Fibroblast of the aortic adventitia (primary cell): ENCODE measurements around the gene NREP. TPM values are rescaled to one million over a fixed set of nuclear protein-coding genes. Genes with fewer than 3 reads are reported as not detected.
A peak's percentile ranks its signal among the peaks of the same experiment; 100 is the strongest.
"Not testable (repeated sequence)": the region's sequence is repeated elsewhere in the genome, so short reads cannot be mapped to it uniquely, and the experiment has no call there.

ENCODE experiments used
- DNase-seq: peaks from one replicate; pipeline ENCODE4 v3.0.0-alpha.2; 2010; ENCODE audit warnings: low read depth
- H3K4me3 ChIP-seq: 2 replicates; pipeline ENCODE4 v1.5.1; 2011; ENCODE audit warnings: low read depth, mild to moderate bottlenecking, control low read depth, low read length, moderate library complexity
- total RNA-seq: library from RNA; depleted of rRNA; stranded (reverse); fragments of >200 nt; gene quantifications from 2 replicates; pipeline ENCODE4 v1.2.3, GENCODE V29; 2012; ENCODE audit warnings: low replicate concordance
- TF ChIP-seq, protein P1 (sequence below): IDR thresholded peaks from 2 replicates; pipeline ENCODE4 v1.5.1; 2011; ENCODE audit warnings: mild to moderate bottlenecking, low read length, control low read depth, inconsistent platforms; ENCODE audit not compliant: insufficient read depth

The NREP gene
- total RNA-seq, 1 donor = 102 TPM

DNA sequence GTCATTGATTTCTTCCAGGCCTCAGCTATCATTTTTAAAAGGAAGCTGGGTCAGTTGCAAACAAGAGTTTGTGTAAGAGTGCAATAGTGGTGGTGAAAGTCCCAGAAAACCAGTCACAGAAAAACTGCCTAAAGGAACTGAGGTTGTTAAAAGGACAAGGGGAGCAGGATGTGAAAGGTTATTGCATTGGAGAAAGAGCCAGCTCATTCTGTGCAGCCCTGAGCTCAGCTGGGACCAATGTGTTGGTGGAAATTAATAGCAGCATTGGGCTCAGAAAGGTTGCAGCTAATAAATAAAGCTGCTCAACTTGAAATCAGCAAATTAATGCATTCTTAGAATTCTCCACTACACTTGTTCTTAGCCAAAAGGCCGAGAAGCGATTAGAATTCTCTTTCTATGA, 34.9 kb downstream of the NREP start:
- TF ChIP-seq, protein P1, sequence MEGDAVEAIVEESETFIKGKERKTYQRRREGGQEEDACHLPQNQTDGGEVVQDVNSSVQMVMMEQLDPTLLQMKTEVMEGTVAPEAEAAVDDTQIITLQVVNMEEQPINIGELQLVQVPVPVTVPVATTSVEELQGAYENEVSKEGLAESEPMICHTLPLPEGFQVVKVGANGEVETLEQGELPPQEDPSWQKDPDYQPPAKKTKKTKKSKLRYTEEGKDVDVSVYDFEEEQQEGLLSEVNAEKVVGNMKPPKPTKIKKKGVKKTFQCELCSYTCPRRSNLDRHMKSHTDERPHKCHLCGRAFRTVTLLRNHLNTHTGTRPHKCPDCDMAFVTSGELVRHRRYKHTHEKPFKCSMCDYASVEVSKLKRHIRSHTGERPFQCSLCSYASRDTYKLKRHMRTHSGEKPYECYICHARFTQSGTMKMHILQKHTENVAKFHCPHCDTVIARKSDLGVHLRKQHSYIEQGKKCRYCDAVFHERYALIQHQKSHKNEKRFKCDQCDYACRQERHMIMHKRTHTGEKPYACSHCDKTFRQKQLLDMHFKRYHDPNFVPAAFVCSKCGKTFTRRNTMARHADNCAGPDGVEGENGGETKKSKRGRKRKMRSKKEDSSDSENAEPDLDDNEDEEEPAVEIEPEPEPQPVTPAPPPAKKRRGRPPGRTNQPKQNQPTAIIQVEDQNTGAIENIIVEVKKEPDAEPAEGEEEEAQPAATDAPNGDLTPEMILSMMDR = no peak
- no peak overlapping the region for H3K4me3 ChIP-seq
- DNase-seq = no peak

DNA sequence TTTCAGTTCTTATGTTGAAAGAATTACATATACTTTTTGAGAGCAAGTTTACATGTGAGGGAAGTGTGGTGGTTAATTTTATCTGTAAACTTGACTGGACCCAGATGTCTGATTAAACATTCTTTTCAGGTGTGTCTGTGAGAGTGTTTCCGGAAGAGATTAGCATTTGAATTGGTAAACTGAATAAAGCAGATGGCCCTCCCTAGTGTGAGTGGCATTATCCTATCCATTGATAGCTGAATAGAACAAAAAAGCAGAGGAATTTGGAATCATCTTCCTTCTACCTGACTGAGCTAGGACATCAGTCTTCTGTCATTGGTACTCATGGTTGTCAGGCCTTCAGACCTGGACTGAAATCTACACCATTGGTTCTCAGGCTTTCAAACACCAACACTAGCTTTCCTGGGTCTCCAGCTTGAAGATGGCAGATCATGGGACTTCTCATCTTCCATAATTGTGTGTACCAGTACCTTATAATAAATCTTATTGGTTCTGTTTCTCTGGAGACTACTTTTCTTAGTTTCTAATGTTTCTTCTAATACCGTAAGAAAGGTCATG, 36.6 kb downstream of the NREP start:
- no peak for DNase-seq
- H3K4me3 ChIP-seq = no peak overlapping the region
- TF ChIP-seq, protein P1 = no peak

GRCh38 chr5:111719773-111720172, 37.2 kb downstream of the NREP start:
- TF ChIP-seq, protein P1 = no peak
- H3K4me3 ChIP-seq = no peak overlapping the region
- DNase-seq = no peak

GRCh38 chr5:111716789-111717188, 40.2 kb downstream of the NREP start:
- DNase-seq, H3K4me3 ChIP-seq: not testable (repeated sequence)

GRCh38 chr5:111707630-111708164, 49.3 kb downstream of the NREP start:
- no peak for DNase-seq
- TF ChIP-seq, protein P1 = no peak
- H3K4me3 ChIP-seq = no peak overlapping the region

DNA sequence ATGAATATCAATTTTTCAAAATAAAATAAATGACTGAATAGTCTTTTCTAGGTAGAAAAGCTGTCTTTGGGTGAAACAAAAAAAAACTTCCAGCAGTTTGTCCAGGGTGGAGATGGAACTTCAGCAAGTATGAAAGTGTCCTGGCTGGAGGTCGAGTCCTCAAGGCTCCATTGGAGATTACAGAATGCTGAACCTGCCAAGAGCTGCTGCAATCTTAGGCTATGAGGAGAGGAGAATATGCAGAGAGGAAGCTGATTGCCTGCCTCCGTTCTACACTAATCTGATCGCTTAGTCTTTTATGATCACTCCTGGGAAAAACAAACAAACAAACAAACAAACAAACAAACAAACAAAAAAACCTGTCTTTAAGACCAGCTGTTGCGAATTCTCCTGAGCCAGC, 50.6 kb downstream of the NREP start:
- TF ChIP-seq, protein P1 = no peak
- H3K4me3 ChIP-seq = no peak overlapping the region
- DNase-seq = peak; percentile 45

- DNase-seq = no peak
- no peak overlapping the region for H3K4me3 ChIP-seq
- TF ChIP-seq, protein P1 = no peak
Observed at GRCh38 chr5:111704452-111705085, 52.4 kb downstream of the NREP start.
